Midbrain (tissue), 1 donor: ENCODE results near the gene P2RX3.
"Not testable (repeated sequence)": the region's sequence is repeated elsewhere in the genome, so short reads cannot be mapped to it uniquely, and the experiment has no call there.

Experiments
- DNase-seq: peaks from one replicate; lab custom pipeline; 2025; lab: John Stamatoyannopoulos, UW

P2RX3 gene

GRCh38 chr11:57338142-57338541, at the start of gene P2RX3:
TSS of gene P2RX3 (plus strand) at chr11:57338352. CDS start at chr11:57338551, 199 bp downstream.
- no peak for DNase-seq

GRCh38 chr11:57288771-57289579, 49.2 kb upstream of the P2RX3 start:
- no peak for DNase-seq

GRCh38 chr11:57290288-57290687, 47.9 kb upstream of the P2RX3 start:
- DNase-seq = no peak

- DNase-seq = no peak
Observed at GRCh38 chr11:57294225-57295131, 43.7 kb upstream of the P2RX3 start.

GRCh38 chr11:57296205-57296604, 41.9 kb upstream of the P2RX3 start:
- not testable (repeated sequence) for DNase-seq

- no peak for DNase-seq
Observed at GRCh38 chr11:57297221-57297620, 40.9 kb upstream of the P2RX3 start.

- DNase-seq = no peak
Observed at GRCh38 chr11:57299150-57299737, 38.9 kb upstream of the P2RX3 start.

GRCh38 chr11:57300785-57301184, 37.4 kb upstream of the P2RX3 start:
- DNase-seq = no peak

- DNase-seq = no peak
Observed at GRCh38 chr11:57301711-57302423, 36.3 kb upstream of the P2RX3 start.

GRCh38 chr11:57302489-57302888, 35.7 kb upstream of the P2RX3 start:
- DNase-seq = no peak

GRCh38 chr11:57303280-57303989, 34.7 kb upstream of the P2RX3 start:
- no peak for DNase-seq

GRCh38 chr11:57303990-57304579, 34.1 kb upstream of the P2RX3 start:
- no peak for DNase-seq

- no peak for DNase-seq
Observed at GRCh38 chr11:57305523-57305922, 32.6 kb upstream of the P2RX3 start.

- no peak for DNase-seq
Observed at GRCh38 chr11:57306161-57306876, 31.8 kb upstream of the P2RX3 start.

GRCh38 chr11:57306940-57307565, 31.1 kb upstream of the P2RX3 start:
- DNase-seq = no peak

- DNase-seq = no peak
Observed at GRCh38 chr11:57307666-57308270, 30.4 kb upstream of the P2RX3 start.

GRCh38 chr11:57308426-57309060, 29.6 kb upstream of the P2RX3 start:
- DNase-seq = no peak
